ENCODE data around the gene MED22.

MED22 gene

GRCh38 chr9:133345596-133345995 is 2.3 kb downstream of the MED22 start:
- no peaks in the 10 kb centered on the region for H3K9me2 ChIP-seq (replicated peaks; ENCODE audit: insufficient read depth, low read length)
- no peak overlapping the region for H3K4me3 ChIP-seq (ENCODE audit: insufficient read depth, low read length, poor library complexity, severe bottlenecking)
- no peak for TF ChIP-seq CTCF (IDR thresholded peaks at IDR 0.05; ENCODE audit: insufficient read depth, low read length, poor library complexity, severe bottlenecking)
- TF ChIP-seq EZH2phosphoT487 (conservative IDR thresholded peaks at IDR 0.05; ENCODE audit: low read length) = no peak
- no peak overlapping the region for H3K9ac ChIP-seq (ENCODE audit: low read length)
- no peaks in the 10 kb centered on the region for H3K27me3 ChIP-seq (ENCODE audit: low read length)
- H3K79me2 ChIP-seq (ENCODE audit: insufficient read depth, low read length) = peaks cover 40% of the 10 kb centered on the region
- no peaks in the 10 kb centered on the region for H3K9me3 ChIP-seq (ENCODE audit: insufficient read depth, low read length)
- H3K36me3 ChIP-seq (ENCODE audit: low read length) = peaks cover 21% of the 10 kb centered on the region
- H4K20me1 ChIP-seq (ENCODE audit: low read depth, low read length) = no peaks in the 10 kb centered on the region; the same call in 1 of the 2 replicates
- H3K27ac ChIP-seq (ENCODE audit: low read depth, low read length) = no peak overlapping the region
- peaks cover 22% of the 10 kb centered on the region for H3F3A ChIP-seq (ENCODE audit: insufficient read depth)
- H2AFZ ChIP-seq (ENCODE audit: low read depth, low read length, severe bottlenecking) = no peak overlapping the region
- no peak overlapping the region for H3K4me2 ChIP-seq (ENCODE audit: low read depth, low read length, poor library complexity, severe bottlenecking)

GRCh38 chr9:133344979-133345378 is 3.0 kb downstream of the MED22 start:
- H3K27me3 ChIP-seq (ENCODE audit: low read length) = no peaks in the 10 kb centered on the region
- H3K79me2 ChIP-seq (ENCODE audit: insufficient read depth, low read length) = peaks cover 37% of the 10 kb centered on the region
- H3K9me3 ChIP-seq (ENCODE audit: insufficient read depth, low read length) = no peaks in the 10 kb centered on the region
- TF ChIP-seq CTCF (IDR thresholded peaks at IDR 0.05; ENCODE audit: insufficient read depth, low read length, poor library complexity, severe bottlenecking) (no peak), EZH2phosphoT487 (conservative IDR thresholded peaks at IDR 0.05; ENCODE audit: low read length) (no peak)
- no peak overlapping the region for H3K9ac ChIP-seq (ENCODE audit: low read length)
- peaks cover 15% of the 10 kb centered on the region for H3K36me3 ChIP-seq (ENCODE audit: low read length)
- no peaks in the 10 kb centered on the region for H3K9me2 ChIP-seq (replicated peaks; ENCODE audit: insufficient read depth, low read length)
- H3F3A ChIP-seq (ENCODE audit: insufficient read depth) = peaks cover 16% of the 10 kb centered on the region
- H3K4me3 ChIP-seq (ENCODE audit: insufficient read depth, low read length, poor library complexity, severe bottlenecking) = no peak overlapping the region
- H4K20me1 ChIP-seq (ENCODE audit: low read depth, low read length) = no peaks in the 10 kb centered on the region; the same call in 1 of the 2 replicates
- no peak overlapping the region for H3K27ac ChIP-seq (ENCODE audit: low read depth, low read length)
- H3K4me2 ChIP-seq (ENCODE audit: low read depth, low read length, poor library complexity, severe bottlenecking) = no peak overlapping the region
- H2AFZ ChIP-seq (ENCODE audit: low read depth, low read length, severe bottlenecking) = no peak overlapping the region

GRCh38 chr9:133344071-133344470 is 3.9 kb downstream of the MED22 start:
- TF ChIP-seq CTCF (IDR thresholded peaks at IDR 0.05; ENCODE audit: insufficient read depth, low read length, poor library complexity, severe bottlenecking) (no peak), EZH2phosphoT487 (conservative IDR thresholded peaks at IDR 0.05; ENCODE audit: low read length) (no peak)
- Histone ChIP-seq H3K79me2 (ENCODE audit: insufficient read depth, low read length) (peaks cover 28% of the 10 kb centered on the region), H3K4me2 (ENCODE audit: low read depth, low read length, poor library complexity, severe bottlenecking) (no peak overlapping the region), H2AFZ (ENCODE audit: low read depth, low read length, severe bottlenecking) (no peak overlapping the region), H3K27ac (ENCODE audit: low read depth, low read length) (no peak overlapping the region), H3K9me2 (replicated peaks; ENCODE audit: insufficient read depth, low read length) (no peaks in the 10 kb centered on the region), H4K20me1 (ENCODE audit: low read depth, low read length) (no peaks in the 10 kb centered on the region), H3F3A (ENCODE audit: insufficient read depth) (peaks cover 7% of the 10 kb centered on the region), H3K9me3 (ENCODE audit: insufficient read depth, low read length) (no peaks in the 10 kb centered on the region), H3K36me3 (ENCODE audit: low read length) (peaks cover 6% of the 10 kb centered on the region; the same call in 1 of the 2 replicates), H3K27me3 (ENCODE audit: low read length) (no peaks in the 10 kb centered on the region), H3K9ac (ENCODE audit: low read length) (no peak overlapping the region), H3K4me3 (ENCODE audit: insufficient read depth, low read length, poor library complexity, severe bottlenecking) (no peak overlapping the region)

Measured in SU-DHL-6 (cell line).